Gastrocnemius medialis (tissue), 4 donors: Measurements from ENCODE around the gene PDIA5. TPM values are rescaled to one million over a fixed set of nuclear protein-coding genes. Genes with fewer than 3 reads are reported as not detected.

Experiments
- ATAC-seq, 2 donors: fragments of 150-250 bp; one replicate each; pipeline ENCODE4 v1.9.1; 2016
- DNase-seq, 2 donors: peaks; one replicate each; pipeline ENCODE4 v3.0.0-alpha.2; 2019
- H3K27ac ChIP-seq, 4 donors: fragments of 200-600 bp; sonication (generic); 1 replicate in 1 of 4; 2 replicates in 3 of 4; pipeline ENCODE4 v1.5.1; 2016 to 2018; ENCODE audit warnings: mild to moderate bottlenecking in 2 of 4, moderate library complexity in 1 of 4
- H3K27me3 ChIP-seq, 3 donors: fragments of 200-600 bp; sonication (generic) in 2 of 3; 1 replicate in 1 of 3; 2 replicates in 2 of 3; pipeline versions ENCODE4 v1.5.1 to v1.6.0; 2016 to 2019; ENCODE audit warnings: mild to moderate bottlenecking in 1 of 3, moderate library complexity in 1 of 3
- H3K36me3 ChIP-seq, 2 donors: fragments of 200-600 bp; sonication (generic) in 1 of 2; one replicate each; pipeline ENCODE4 v1.5.1; 2017 to 2018
- H3K4me1 ChIP-seq, 2 donors: fragments of 200-600 bp; sonication (generic) in 1 of 2; one replicate each; pipeline ENCODE4 v1.5.1; 2016 to 2017; ENCODE audit warnings: mild to moderate bottlenecking in 2 of 2
- H3K4me3 ChIP-seq, 4 donors: fragments of 200-600 bp; sonication (generic) in 3 of 4; 1 replicate in 1 of 4; 2 replicates in 3 of 4; pipeline ENCODE4 v1.5.1; 2016 to 2019; ENCODE audit warnings: mild to moderate bottlenecking in 2 of 4
- H3K9me3 ChIP-seq, 3 donors: fragments of 200-600 bp; sonication (generic) in 2 of 3; 1 replicate in 1 of 3; 2 replicates in 2 of 3; pipeline ENCODE4 v1.5.1; 2016 to 2019
- POLR2A ChIP-seq, 2 donors: fragments of 450-650 bp; IDR thresholded peaks; one replicate each; pipeline ENCODE4 v1.6.1; 2017; ENCODE audit warnings: antibody characterized with exemption in 2 of 2, mild to moderate bottlenecking in 2 of 2, moderate library complexity in 2 of 2
- in situ Hi-C, 4 donors: fragments of 200-750 bp; cut with MboI; loops; one replicate each; pipeline versions ENCODE4 v1.15.0 to v1.8.0; 2017; ENCODE audit warnings: low sequenced_read_pairs in 4 of 4
- intact Hi-C: fragments of 100-400 bp; cut with DNase I; formaldehyde crosslinking; loops from one replicate; pipeline ENCODE4 v1.15.1; 2023; ENCODE audit warnings: low total_unique reads
- microRNA-seq, 2 donors: library from miRNA; unstranded; fragments of <30 nt; microRNA quantifications; one replicate each; pipeline ENCODE4, GENCODE V29; 2016; ENCODE audit warnings: borderline replicate concordance in 2 of 2
- total RNA-seq, 4 donors: library from RNA; depleted of rRNA; stranded (reverse); fragments of >200 nt; gene quantifications; one replicate each; pipeline versions ENCODE4 v1.1.0 to v1.2.3, GENCODE V29; 2016
- TF ChIP-seq, protein P1 (sequence below), 5 experiments: fragments of 450-650 bp in 3 of 5; fragments of 200-600 bp in 2 of 5; sonication (generic) in 2 of 5; IDR thresholded peaks in 4 of 5; conservative IDR thresholded peaks in 1 of 5; 1 replicate in 4 of 5; 2 replicates in 1 of 5; pipeline ENCODE4 v1.5.1; 2016 to 2019; ENCODE audit warnings: antibody characterized with exemption in 5 of 5, mild to moderate bottlenecking in 3 of 5, moderate library complexity in 3 of 5

PDIA5 gene
- total RNA-seq, 4 donors from 2014 or later, result 2.3 to 4.2 (median 3.0) TPM

DNA sequence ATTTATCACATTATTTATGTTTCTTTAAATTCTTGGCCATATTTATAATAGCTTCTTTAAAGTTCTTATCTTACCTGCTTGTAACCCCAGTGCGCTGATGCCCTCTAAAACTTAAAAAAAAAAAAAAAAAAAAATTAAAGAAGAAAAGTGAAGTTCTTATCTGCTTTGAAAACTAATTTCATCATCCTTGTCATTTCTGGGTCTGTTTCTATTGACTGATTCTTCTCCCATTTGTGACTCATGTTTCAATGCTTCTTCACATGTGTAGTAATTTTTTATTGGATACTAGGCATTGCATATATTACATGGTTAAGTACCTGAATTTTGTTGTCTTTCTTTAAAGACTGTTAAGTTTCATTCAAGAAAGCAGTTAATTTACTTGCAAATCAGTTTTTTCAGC, 131.5 kb downstream of the PDIA5 start:
- H3K4me1 ChIP-seq, result peaks cover 14 to 15% of the 10 kb centered on the region in 2 donors
- no peak overlapping the region for H3K27ac ChIP-seq
- no peaks in the 10 kb centered on the region for H3K9me3 ChIP-seq
- no peak for ATAC-seq
- intact Hi-C loops (loop anchor here (5.0 kb wide), 1 partner anchor 811 kb away; no protein-coding TSS in a partner anchor), in situ Hi-C loops (no loop called here)
- no peak overlapping the region for H3K4me3 ChIP-seq
- no peak for DNase-seq
- no peaks in the 10 kb centered on the region for H3K27me3 ChIP-seq
- no peaks in the 10 kb centered on the region for H3K36me3 ChIP-seq
- TF ChIP-seq, protein P1, sequence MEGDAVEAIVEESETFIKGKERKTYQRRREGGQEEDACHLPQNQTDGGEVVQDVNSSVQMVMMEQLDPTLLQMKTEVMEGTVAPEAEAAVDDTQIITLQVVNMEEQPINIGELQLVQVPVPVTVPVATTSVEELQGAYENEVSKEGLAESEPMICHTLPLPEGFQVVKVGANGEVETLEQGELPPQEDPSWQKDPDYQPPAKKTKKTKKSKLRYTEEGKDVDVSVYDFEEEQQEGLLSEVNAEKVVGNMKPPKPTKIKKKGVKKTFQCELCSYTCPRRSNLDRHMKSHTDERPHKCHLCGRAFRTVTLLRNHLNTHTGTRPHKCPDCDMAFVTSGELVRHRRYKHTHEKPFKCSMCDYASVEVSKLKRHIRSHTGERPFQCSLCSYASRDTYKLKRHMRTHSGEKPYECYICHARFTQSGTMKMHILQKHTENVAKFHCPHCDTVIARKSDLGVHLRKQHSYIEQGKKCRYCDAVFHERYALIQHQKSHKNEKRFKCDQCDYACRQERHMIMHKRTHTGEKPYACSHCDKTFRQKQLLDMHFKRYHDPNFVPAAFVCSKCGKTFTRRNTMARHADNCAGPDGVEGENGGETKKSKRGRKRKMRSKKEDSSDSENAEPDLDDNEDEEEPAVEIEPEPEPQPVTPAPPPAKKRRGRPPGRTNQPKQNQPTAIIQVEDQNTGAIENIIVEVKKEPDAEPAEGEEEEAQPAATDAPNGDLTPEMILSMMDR (IDR thresholded peaks at IDR 0.05 in 4 of 5, conservative IDR thresholded peaks at IDR 0.05 in 1 of 5), result no peak
- TF ChIP-seq POLR2A (IDR thresholded peaks at IDR 0.05), result no peak

DNA sequence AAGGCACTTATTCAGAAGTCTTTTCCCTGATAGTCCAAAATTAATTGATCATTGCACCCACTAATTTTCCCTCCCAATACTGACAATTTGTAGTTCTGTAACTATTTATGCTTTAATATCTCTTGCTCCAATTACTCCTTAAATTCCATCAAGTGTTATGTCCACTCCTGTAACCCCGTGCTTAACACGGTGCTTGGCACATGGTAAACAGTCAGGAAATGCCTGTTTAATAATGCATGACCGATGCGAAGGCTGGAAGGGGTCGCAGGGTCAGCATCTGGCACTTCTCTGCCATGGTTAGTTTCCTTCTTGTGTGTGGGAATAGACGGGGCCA, 134.4 kb downstream of the PDIA5 start:
- TF ChIP-seq, protein P1 (IDR thresholded peaks at IDR 0.05 in 4 of 5, conservative IDR thresholded peaks at IDR 0.05 in 1 of 5), result no peak
- TF ChIP-seq POLR2A (IDR thresholded peaks at IDR 0.05), result no peak
- Histone ChIP-seq H3K4me3 (peak overlapping the region; percentile 84 to 99 (median 96)), H3K27ac (peak overlapping the region; percentile 88 to 93 (median 92)), H3K4me1 (peaks cover 15% of the 10 kb centered on the region in 2 donors), H3K36me3 (no peaks in the 10 kb centered on the region), H3K9me3 (no peaks in the 10 kb centered on the region), H3K27me3 (no peaks in the 10 kb centered on the region)
- in situ Hi-C loops, result no loop called here
- DNase-seq (no peak), ATAC-seq (no peak)
- intact Hi-C loops, result loop anchor here (5.0 kb wide), 1 partner anchor 134 kb away; the partner anchor contains the start of gene PDIA5

DNA sequence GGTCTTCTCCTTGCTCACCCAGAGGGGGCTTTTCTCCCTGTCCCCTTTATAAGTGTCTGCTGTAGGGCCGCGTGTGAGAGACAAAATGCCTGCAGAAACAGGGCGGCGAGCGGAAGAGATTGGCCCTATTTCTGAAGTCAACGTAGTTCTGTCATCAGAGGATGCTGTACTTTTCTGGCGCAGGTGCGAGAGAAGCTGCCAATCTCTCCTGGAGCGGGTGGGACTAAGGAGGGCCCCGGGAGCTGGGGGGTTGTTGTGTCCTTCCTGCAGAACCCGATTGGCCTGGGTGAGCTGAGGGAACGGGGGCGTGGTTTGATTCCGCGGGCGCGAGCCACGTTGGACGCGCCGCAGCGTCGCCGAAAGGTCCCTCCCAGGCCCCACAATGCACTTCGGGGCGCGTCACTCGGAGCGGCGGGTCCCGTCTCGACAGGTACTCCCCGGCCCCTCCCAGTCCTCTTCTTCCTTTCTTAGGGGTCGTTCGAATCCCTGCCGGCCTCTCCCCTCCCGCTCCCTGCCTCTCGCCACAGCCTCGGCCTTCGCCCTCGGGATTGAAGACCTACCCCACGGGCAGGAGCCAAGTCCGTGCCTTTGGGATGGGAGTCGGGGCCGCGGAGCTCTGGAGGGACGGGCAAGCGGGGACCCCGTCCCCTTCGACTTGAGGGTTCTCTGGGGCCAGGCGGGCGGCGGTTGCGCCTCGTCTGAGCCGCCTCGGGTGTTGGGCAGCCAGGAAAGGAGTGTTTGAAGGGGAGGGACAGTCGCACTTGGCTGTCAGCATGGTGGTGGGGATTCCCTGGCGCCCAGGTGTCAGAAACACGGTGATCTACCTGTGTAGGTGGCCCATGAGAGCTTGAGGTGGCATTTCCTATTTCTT, 135.0 kb downstream of the PDIA5 start, which contains the start of gene SEC22A:
Gene SEC22A (plus strand): TSS at position 387 of the 871 bp plus-strand sequence. CDS start 7,275 bp downstream, outside the sequence.
- H3K27ac ChIP-seq, result peak within 1 kb of the TSS; percentile 88 to 93 (median 92)
- intact Hi-C loops, result loop anchor here (5.0 kb wide), 1 partner anchor 134 kb away; the partner anchor contains the start of gene PDIA5

DNA sequence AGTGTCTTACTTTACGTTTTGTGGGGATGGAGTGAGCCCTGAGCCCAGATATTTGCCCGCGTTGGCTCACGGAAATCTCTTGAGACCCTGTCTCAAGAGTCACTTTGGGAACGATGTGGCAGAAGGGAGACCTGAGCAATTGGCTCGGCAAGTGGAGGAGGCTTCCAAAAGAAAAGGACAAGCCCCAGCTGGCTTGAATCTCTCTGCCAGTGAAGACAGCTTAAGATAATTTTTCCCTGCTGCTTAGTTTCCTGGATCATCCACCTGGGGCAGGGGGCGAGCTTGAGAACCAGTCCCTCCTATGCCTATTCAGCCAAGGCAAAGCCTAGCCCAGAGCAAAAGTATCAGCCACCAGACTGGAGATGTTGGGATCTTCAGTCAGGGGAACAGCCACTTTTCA, 135.6 kb downstream of the PDIA5 start:
- no peak for DNase-seq
- Histone ChIP-seq H3K27ac (peak overlapping the region; percentile 88 to 93 (median 92)), H3K27me3 (no peaks in the 10 kb centered on the region), H3K36me3 (no peaks in the 10 kb centered on the region), H3K4me1 (peaks cover 15% of the 10 kb centered on the region in 2 donors), H3K4me3 (peak overlapping the region; percentile 84 to 99 (median 96)), H3K9me3 (no peaks in the 10 kb centered on the region)
- no peak for TF ChIP-seq POLR2A (IDR thresholded peaks at IDR 0.05)
- TF ChIP-seq, protein P1 (IDR thresholded peaks at IDR 0.05 in 4 of 5, conservative IDR thresholded peaks at IDR 0.05 in 1 of 5), result no peak
- in situ Hi-C loops, result no loop called here
- ATAC-seq, result no peak
- intact Hi-C loops, result loop anchor here (5.0 kb wide), 1 partner anchor 135 kb away; the partner anchor contains the start of gene PDIA5

More for the DNA sequence above, 135.0 kb downstream of the PDIA5 start, which contains the start of gene SEC22A:
- in situ Hi-C loops, result no loop called here
- DNase-seq (peak; percentile 80 to 87), ATAC-seq (peak; percentile 96 to 97)
- Histone ChIP-seq H3K4me3 (peak within 1 kb of the TSS; percentile 84 to 99 (median 96)), H3K27me3 (no peaks in the 10 kb centered on the region), H3K36me3 (no peaks in the 10 kb centered on the region), H3K4me1 (peaks cover 15% of the 10 kb centered on the region in 2 donors), H3K9me3 (no peaks in the 10 kb centered on the region)
- TF ChIP-seq, protein P1 (IDR thresholded peaks at IDR 0.05 in 4 of 5, conservative IDR thresholded peaks at IDR 0.05 in 1 of 5), result no peak
- peak; percentile 74 to 82 for TF ChIP-seq POLR2A (IDR thresholded peaks at IDR 0.05)

Small RNAs within 50 kb of the gene (microRNA-seq; reads per million reads assigned to microRNA genes)
- 0 reads per million in 2 donors for gene MIR7110

Other genes with a start within 250 kb of the PDIA5 start
- under 1 TPM in 2 of 4 donors, not detected in 2; 0.10 to 0.26 TPM for gene SEMA5B, start 39.3 kb upstream of the PDIA5 start, total RNA-seq
- 10 to 100 TPM; 13.8 to 22.6 (median 16.8) TPM for gene SEC22A, start 134.9 kb downstream of the PDIA5 start, total RNA-seq